SK-N-SH (cell line): ENCODE results near the gene SLC25A24.

Experiments used
- CTCF ChIP-seq: fragments of 200-600 bp; sonication (generic); IDR thresholded peaks from 2 replicates; pipeline ENCODE4 v1.6.1; 2017; ENCODE audit warnings: antibody characterized with exemption, mild to moderate bottlenecking, moderate library complexity
- FOXJ3 ChIP-seq: sonication (generic); formaldehyde crosslinking; IDR thresholded peaks from 2 replicates; pipeline ENCODE4 v1.5.1; 2020; ENCODE audit warnings: mild to moderate bottlenecking, missing genetic modification reagents
- IRF3 ChIP-seq: fragments of 150-350 bp; IDR thresholded peaks from 2 replicates; pipeline ENCODE4 v1.6.1; 2016; ENCODE audit warnings: mild to moderate bottlenecking, low read depth, low read length
- MEF2A ChIP-seq: IDR thresholded peaks from 2 replicates; pipeline ENCODE4 v1.4.0; 2012; ENCODE audit warnings: low read depth, borderline replicate concordance
- RFX5 ChIP-seq: IDR thresholded peaks from 2 replicates; pipeline ENCODE4 v1.6.1; 2012; ENCODE audit warnings: mild to moderate bottlenecking, improper control_type of control experiment, low read length

- TF ChIP-seq FOXJ3 (CRISPR knock-in tag) (no peak), CTCF (no peak), IRF3 (no peak), MEF2A (no peak), RFX5 (no peak)
These were observed 78.6 kb downstream of the SLC25A24 start for GRCh38 chr1:108121358-108122143.
